PFSK-1 (cell line): Measurements from ENCODE around the gene PRSS58.

ENCODE experiments used
- POLR2AphosphoS5 ChIP-seq: IDR thresholded peaks from 2 replicates; pipeline ENCODE4 v1.6.1; 2012; ENCODE audit warnings: low read depth, mild to moderate bottlenecking, control low read depth, low read length, moderate library complexity
- REST ChIP-seq, 2 experiments: IDR thresholded peaks; 2 replicates each; pipeline versions ENCODE4 v1.6.1 to v1.8.0; 2011 to 2012; ENCODE audit warnings: low read depth in 2 of 2, low read length in 2 of 2, control low read depth in 1 of 2, inconsistent platforms in 1 of 2, mild to moderate bottlenecking in 1 of 2, moderate library complexity in 1 of 2; ENCODE audit not compliant: insufficient read depth in 1 of 2

GRCh38 chr7:142280263-142280662 lies 22.4 kb upstream of the PRSS58 start:
- TF ChIP-seq POLR2AphosphoS5 (no peak), REST (IDR thresholded peaks at IDR 0.05; ENCODE audit: insufficient read depth in 1 of 2, low read depth in 2 of 2, low read length in 2 of 2) (no peak)
